GF-D8 (cell line): ENCODE measurements around the gene ARMC8.
"Not testable (repeated sequence)": the region's sequence is repeated elsewhere in the genome, so short reads cannot be mapped to it uniquely, and the experiment has no call there.

ENCODE experiments used
- DNase-seq: peaks from one replicate; lab custom pipeline; 2025; lab: John Stamatoyannopoulos, UW

The ARMC8 gene, protein sequence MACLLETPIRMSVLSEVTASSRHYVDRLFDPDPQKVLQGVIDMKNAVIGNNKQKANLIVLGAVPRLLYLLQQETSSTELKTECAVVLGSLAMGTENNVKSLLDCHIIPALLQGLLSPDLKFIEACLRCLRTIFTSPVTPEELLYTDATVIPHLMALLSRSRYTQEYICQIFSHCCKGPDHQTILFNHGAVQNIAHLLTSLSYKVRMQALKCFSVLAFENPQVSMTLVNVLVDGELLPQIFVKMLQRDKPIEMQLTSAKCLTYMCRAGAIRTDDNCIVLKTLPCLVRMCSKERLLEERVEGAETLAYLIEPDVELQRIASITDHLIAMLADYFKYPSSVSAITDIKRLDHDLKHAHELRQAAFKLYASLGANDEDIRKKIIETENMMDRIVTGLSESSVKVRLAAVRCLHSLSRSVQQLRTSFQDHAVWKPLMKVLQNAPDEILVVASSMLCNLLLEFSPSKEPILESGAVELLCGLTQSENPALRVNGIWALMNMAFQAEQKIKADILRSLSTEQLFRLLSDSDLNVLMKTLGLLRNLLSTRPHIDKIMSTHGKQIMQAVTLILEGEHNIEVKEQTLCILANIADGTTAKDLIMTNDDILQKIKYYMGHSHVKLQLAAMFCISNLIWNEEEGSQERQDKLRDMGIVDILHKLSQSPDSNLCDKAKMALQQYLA

DNA sequence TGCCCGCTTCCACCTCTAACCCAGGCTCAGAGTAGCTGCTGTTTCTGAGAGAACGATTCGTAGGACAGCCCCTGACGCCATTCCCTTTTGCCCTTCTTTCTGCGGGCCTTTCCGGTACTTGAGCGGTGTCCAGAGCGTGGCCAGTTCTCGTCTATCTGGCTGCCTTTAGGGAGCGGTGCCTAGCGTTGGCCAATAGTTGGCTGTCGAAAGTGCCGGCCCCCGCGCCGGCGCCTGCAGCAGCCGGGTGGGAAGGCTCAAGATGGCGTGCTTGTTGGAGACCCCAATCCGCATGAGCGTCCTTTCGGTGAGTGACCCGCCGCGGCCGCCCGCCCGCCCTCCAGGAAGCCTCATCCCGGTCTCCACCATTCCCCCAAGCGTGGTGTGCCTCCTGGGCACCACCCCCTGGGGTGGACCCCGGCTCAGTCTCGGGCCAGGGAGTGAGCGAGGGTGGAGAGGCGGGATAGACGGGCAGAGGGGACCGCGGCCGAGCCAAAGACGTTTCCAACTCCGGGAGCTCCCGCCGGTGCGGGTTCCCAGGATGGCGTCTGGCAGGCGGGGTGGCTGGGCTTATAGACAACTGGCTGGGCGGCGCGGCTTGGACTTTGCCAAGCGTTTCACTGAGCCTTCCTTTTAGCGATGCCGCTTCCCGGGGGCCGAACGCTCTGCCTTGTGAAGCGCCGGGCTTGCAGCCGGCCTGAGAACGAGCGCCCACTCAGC lies at the start of gene ARMC8:
Gene ARMC8, plus strand, starts transcription at position 6 of the 717 bp plus-strand sequence. Its CDS starts 254 bp downstream, at position 260.
- no peak for DNase-seq

DNA sequence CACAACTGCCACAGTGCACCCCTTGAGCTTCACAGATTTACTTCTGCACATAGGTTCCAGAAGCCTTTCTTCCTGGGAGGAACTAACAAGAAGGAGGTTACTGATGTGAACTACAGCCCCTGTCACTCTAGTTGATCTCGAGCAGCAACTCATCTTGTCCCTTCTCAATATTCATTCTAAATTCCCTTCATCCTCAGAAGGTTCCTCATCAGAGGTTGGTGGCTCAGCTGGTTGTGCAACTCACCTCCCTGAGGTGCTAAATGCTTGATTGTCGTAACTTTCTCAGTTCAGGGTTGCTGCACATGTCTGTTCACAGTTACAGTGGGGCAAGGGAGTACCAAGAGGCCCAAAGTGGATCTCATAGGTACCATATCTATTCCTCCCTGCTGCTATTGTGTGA lies 49.2 kb upstream of the ARMC8 start:
- peak; percentile 79 for DNase-seq

DNA sequence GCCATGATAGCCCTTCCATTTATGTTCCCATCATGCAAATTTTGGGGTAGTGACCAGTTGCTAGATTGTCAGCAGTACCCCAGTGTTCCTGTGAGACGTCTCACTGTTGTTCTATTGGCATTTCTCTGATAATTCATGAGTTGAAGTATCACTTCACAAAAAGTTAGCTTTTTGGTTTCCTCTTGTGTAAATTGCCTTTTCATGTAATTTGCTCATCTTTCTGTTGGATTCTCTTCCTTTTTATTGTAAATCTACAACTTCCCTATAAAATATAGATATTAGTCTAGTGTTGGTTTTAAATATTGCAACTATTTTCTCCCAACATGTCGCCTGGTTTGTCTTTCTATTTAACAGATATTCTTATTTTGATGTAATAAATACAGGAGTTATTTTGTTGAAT lies 47.4 kb upstream of the ARMC8 start:
- DNase-seq: no peak

DNA sequence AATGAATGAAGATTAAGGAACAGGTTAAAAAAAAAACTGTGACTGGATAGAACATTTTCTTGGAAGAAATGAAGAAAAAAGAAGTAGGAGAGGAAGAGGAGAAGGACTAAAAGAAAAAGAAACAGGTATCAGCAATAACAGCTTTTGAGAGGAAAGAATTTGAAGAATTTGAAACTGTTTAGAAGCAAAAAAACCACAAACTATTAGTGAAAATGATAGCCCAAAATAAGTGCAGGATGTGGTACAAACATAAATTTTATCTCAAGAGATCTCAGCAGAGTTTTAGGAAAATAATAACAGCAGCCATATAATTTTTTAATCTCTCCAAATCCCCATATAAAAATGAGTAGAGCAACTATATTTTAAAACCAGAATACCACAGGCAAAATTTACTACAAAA lies 46.2 kb upstream of the ARMC8 start:
- no peak for DNase-seq

DNA sequence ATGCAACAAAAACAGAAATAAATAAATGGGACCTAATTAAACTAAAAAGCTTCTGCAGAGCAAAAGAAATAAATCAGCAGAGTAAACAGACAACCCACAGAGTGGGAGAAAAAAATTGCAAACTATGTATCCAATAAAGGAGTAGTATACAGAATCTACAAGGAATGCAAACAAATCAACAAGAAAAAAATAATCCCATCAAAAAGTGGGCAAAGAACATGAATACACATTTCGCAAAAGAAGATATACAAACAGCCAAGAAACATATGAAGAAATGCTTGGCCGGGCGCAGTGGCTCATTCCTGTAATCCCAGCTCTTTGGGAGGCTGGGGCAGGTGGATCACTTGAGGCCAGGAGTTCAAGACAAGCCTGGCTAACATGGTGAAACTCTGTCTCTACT lies 44.9 kb upstream of the ARMC8 start:
- DNase-seq: not testable (repeated sequence)

DNA sequence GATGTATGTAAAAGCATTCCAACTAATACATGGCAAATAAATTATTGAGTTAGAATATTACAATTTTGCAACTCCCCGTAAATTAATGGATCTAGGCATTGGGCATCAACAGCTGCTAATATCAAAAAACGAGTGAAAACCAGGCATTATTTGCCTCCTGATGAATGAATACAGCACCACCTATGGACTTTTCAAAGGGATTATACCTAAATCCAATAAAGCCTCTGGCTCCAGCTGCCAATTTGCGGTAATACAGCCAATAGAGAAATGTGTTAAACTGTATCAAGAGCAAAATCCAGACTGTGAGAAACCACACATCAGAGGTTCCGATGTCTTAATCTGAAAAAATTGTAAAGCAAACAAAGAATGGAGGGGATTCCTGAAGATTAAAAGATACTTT lies 38.6 kb upstream of the ARMC8 start:
- peak; percentile 16 for DNase-seq

DNA sequence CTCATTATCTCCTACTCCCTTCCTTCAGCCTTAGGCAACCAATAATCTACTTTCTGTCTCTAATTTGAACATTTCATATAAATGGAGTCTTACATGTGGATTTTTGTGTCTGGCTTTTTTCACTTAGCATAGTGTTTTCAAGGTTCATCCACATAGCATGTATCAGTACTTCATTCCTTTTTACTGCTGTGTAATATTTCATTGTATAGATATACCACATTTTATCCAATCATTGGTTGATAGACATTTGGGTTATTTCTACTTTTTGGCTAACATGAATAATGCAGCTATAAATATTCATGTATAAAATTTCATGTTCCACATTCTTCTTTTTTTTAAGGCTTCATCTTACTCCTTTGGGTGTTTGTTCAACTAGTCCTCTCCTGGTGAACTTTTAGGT lies 32.6 kb upstream of the ARMC8 start:
- DNase-seq: no peak

DNA sequence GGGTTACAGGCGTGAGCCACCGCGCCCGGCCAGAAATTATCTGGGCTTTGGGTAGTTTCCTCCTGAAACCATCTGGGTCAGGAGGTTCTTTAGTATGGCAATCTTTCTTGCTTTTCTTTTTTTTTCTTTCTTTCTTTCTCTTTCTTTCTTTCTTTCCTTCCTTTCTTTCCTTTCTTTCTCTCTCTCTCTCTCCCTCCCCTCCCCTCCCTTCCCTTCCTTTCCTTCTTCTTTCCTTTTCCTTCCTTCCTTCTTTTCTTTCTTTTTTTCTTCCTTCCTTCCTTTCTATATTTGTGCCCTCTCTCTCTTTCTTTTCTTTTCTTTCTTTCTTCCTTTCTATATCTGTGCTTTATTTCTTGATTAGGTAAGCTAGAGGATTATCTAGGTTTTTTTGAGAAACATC lies 29.4 kb upstream of the ARMC8 start:
- no peak for DNase-seq

DNA sequence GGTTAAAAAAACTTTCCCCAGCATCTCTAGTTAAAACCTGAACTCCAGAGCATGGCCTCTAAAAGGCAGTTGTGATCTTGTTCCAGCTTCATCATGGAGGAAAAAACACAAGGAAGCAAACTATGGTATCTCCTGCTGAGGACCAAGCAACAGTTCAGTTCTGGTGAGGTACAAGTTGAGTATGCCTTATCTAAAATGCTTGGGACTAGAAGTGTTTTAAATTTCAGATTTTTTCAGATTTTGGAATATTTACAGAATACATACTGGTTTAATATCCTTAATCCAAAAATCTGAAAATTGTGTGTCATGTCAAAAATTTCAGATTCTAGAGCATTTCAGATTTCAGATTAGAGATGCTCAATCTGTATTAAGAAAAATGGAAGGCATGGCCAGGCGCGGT lies 22.0 kb upstream of the ARMC8 start:
- DNase-seq: no peak

DNA sequence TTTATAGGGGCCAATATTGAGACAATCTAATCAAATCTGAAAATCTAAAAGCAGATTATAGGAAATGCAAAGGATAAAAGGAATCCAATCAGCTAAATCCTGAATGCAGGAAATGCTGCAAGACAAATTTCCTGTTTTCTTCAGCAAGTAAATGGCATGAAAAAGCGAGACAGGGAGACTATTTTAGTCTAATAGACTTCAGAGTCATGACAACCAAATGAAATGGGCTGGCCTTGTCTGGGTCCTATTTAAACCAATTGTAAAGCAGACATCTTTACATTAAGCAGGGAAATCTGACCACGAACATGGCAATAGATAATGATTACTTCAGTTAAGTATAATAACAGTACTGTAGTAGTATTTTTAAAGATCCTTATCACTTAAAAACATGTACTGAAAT lies 14.5 kb upstream of the ARMC8 start:
- no peak for DNase-seq

DNA sequence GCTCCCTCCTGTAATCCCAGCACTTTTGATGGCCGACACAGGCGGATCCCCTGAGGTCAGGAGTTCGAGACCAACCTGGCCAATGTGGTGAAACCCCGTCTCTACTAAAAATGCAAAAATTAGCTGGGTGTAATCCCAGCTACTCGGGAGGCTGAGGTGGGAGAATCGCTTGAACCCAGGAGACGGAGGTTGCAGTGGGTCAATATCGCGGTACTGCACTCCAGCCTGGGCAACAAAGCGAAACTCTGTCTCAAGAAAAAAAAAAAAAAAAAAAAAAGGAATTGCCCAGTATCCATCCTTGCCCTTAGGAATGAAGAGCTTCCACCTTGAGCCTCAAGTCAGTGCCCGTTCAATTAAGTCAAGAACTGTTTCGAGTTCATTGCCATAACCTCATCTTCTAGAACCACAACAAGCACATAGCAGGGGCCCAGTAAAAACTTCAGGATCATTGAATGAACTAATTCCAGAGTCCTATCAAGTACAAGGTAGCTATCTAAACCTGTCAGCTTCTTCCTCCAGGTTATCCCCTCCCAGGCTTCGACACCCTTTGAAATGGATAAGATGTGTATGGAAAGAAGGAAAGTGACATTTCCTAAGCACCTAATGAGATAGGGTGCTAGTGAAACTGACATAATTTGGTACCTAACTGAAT lies 13.2 kb upstream of the ARMC8 start:
- no peak for DNase-seq

DNA sequence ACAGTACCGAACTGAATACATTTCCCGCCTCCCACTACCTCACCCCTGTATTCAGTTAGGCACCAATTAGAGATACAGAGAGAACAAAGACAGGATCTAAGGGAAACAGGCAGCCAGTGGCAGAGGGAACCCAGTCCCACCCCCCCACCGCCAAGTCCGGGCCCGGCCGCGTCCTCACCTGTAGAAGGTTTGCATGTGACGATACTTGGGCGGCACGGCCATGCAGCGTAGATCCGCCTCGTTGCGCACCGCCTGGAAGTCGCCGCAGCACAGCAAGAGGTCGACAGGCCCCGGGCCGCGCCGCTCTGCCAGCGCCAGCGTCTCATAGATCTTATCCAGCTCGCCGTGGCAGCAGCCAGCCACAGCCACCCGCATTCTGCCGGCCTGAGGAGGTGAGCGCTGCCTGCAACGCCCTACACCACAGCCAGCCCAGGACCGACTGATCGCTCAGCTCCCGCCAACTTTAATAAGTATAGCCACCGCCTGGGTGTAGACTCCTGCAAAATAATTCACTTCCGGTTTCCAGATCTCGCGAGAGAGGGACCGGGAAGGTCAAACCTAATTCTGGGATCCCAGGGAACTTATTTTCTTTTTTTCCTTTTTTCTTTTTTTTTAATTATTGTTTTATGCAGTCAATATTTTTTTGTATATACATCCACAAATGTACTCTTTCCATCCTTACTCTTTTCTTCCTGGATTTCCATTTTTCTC lies 12.5 kb upstream of the ARMC8 start, which contains the start of gene DBR1:
Gene DBR1, minus strand, starts transcription at position 501 of the 711 bp plus-strand sequence. Its CDS starts 126 bp downstream, at position 375.
- DNase-seq: peak; percentile 67

DNA sequence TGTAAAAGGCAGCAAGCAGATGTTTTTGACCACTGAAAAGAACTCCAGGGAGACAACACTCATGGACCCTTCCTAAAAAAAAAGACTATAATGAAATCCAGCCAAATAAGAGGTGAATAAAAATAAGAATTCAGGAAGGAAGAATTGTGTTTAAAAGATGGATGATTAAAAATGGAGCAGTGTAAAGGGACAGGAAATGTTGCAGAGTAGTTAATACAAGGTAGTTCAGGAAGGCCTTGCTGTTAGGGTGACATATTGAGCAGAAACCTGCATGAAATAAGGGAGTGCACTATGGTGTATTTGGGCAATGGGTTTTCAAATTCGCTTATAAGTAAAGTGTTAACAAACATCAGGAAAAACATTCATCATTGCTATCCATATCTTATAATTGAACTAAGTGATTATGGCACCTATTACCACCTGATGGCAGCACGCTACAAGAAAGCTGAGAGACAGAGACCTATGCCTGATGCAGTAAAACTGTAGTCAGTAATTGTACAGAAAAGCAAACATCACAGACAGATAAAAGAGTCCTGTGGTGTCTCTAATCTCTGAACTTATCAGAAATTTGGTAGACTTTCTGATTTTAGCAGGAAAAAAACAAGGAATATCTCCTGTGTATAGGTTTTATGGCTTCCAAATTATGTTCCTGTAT lies 6.6 kb upstream of the ARMC8 start:
- DNase-seq: peak; percentile 23

DNA sequence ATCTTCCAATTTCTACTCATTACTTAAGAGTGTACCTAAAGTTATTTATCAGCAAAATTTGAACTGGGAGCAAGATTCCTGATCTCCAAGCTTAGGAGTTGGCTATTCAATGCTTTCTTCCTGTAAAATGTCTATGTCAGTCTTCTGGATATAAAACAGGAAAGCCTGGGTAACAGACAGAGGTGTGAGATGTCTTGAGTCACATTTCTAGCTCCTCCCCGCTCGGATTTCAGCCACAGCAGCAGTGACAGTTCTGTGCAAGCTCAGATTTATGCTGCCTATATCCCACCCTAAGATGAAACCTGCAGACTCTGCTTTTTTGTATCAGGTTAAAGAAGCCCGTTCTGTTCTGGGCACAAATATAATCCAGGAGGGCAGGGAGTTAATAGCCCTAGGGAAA lies 2.1 kb upstream of the ARMC8 start:
- DNase-seq: no peak

DNA sequence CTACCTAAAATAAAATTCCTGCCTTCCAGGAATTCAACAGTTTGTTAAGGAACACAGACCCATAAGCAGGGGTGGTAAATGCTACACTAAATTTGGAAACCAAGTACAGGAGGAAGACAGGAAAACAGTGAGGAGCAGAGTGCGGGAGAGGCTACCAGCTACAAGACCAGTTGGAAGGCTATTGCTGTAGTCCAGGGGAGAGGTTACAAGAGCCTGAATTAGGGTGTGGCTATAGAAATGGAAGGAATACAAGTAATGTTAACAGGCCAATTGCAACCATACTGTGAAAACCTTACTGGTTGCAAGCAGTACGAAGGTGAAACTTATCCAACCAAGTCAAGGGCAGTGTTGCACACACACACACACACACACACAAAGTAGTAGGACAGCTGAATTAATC lies 880 bp upstream of the ARMC8 start:
- no peak for DNase-seq

DNA sequence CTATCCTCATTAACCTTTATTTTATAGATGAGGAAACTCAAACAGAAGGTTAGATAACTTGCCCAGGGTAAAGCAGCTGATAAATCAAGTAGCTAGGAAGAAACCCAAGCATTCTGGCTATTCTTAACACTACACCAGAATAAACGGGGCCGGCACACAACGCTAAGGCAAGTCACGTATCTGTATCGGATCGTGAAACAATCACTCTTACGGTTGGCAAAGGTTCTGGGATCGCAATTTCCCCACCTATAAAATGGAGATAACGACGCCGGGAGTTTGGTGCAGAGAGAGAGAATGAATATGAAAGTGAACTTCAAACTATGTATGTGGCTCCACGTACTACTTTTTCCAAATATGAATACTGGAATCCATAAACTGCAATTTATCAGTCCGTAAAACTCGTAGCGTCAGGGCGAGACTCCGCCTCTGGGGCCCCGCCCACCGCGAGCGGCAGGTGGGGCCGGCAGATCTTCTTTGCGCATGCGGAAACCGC lies 252 bp upstream of the ARMC8 start:
- DNase-seq: peak; percentile 79

DNA sequence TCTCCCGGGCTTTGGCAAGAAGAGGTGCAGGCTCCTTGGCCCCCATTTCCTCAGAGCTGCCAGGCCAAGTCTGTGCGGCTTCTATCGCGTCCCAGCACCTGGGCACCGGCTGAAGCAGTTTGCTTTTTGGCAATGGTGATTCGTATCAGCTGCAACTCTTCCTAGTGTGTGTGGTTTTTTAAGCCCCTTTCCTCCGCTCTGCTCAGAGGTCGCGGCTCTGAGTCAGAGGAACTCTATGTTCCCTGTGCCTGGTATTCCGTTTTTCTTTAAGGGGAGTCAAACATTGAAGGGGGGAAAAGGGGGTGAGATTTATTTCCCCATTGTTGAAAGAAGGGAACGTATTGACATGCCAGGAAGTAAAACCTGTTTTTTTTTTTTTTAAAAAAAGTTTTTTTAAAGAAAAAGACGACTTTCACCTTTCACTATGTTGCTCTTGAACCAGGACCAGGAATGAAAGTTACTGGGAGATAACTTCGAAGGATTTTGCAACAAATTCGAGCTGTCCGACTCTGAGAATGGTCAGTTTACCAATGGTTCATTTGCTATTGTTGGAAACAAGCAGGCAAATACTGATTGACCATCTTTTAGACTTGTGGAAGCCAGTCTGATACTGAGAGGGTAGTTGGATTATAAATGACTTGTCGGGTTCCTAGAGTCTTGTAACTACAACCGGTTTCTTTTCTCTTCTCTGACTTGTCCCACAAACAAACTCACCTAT lies 1.1 kb downstream of the ARMC8 start:
- DNase-seq: peak; percentile 12

DNA sequence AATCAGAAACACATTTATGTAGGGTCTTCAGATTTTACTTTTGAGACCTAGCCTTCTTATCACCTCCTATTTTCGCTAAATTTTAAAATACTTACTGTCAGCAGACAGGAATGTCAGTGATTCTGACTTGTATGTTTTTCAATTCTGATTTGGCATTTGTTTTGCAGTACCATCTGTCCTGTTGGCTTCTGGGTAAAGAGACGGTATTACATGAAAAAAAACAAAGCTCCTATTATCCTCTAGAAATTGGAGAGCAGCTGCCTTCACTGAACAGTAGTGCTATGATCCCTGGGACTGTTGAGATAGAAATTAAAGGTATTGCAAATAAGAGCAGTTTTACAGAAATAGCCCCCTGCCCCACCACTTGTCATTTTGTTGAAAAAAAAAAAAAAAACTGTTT lies 8.4 kb downstream of the ARMC8 start:
- DNase-seq: no peak

DNA sequence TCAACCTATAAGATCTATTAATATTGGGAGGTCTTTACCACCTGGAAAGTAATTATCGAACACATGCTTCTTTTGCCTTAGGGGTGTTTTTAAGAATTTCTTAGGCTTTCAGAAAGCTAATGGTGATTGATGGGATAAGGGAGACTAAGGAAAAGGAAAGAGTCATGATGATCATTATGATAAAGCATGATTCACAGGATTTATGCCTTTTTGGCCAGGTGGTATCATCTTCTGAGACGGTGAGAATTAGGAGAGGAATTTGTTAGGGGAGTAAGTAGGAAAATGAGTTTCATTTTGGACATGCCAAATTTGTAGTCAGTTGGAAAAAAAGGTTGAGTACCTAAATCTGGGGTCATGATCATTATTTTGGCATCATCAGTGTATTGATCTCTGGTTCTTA lies 8.9 kb downstream of the ARMC8 start:
- no peak for DNase-seq

DNA sequence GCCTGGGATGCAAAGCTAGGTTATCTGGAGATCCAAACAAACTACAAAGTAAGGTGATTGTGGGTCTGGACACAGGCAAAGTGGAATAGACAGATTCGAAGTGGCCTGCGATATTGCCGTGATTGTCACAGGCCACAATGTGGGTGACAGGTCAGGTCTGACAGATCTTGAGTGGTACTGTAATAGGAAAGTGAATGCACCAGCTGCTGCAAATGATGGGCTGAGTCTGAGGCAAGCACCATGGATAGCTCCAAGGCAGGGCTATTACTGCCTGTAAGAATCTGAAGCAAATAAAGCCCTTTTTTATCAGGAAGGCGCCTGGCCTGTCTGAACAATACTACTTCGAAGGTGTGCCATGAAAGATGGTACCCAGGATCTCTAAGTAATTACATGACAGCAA lies 10.0 kb downstream of the ARMC8 start:
- DNase-seq: no peak
